Lung (tissue), 12 donors: ENCODE measurements around the gene TAF1D. TPM values are rescaled to one million over a fixed set of nuclear protein-coding genes. Genes with fewer than 3 reads are reported as not detected.
"Not testable (repeated sequence)": the region's sequence is repeated elsewhere in the genome, so short reads cannot be mapped to it uniquely, and the experiment has no call there.

ENCODE experiments used
- ATAC-seq: fragments of 200-7000 bp; cut with Tn5 transposase; one replicate; pipeline ENCODE4 v1.9.1; 2020; ENCODE audit warnings: moderate number of reproducible peaks; ENCODE audit not compliant: insufficient read depth, low FRiP score
- DNase-seq, 3 donors: peaks; one replicate each; pipeline ENCODE4 v3.0.0-alpha.2; 2013 to 2017
- H3K27ac ChIP-seq, 2 donors: one replicate each; pipeline ENCODE4 v1.5.1; 2013; ENCODE audit warnings: mild to moderate bottlenecking in 2 of 2, moderate library complexity in 2 of 2, control low read depth in 1 of 2, inconsistent platforms in 1 of 2, low read depth in 1 of 2, low read length in 1 of 2
- H3K27me3 ChIP-seq, 3 donors: one replicate each; pipeline ENCODE4 v1.5.1; 2013; ENCODE audit warnings: low read length in 2 of 3; ENCODE audit not compliant: control insufficient read depth in 3 of 3, insufficient read depth in 3 of 3
- H3K36me3 ChIP-seq, 4 donors: one replicate each; pipeline ENCODE4 v1.5.1; 2013; ENCODE audit warnings: low read length in 4 of 4, mild to moderate bottlenecking in 1 of 4, moderate library complexity in 1 of 4; ENCODE audit not compliant: control insufficient read depth in 4 of 4, insufficient read depth in 4 of 4
- H3K4me1 ChIP-seq, 5 donors: one replicate each; pipeline ENCODE4 v1.5.1; 2013; ENCODE audit warnings: low read length in 5 of 5, mild to moderate bottlenecking in 2 of 5, moderate library complexity in 1 of 5; ENCODE audit not compliant: control insufficient read depth in 5 of 5, insufficient read depth in 5 of 5
- H3K4me3 ChIP-seq: one replicate; pipeline ENCODE4 v1.5.1; 2013; ENCODE audit warnings: mild to moderate bottlenecking, control low read depth, moderate library complexity
- H3K9ac ChIP-seq, 2 donors: one replicate each; pipeline ENCODE4 v1.5.1; 2013; ENCODE audit warnings: low read length in 2 of 2, control low read depth in 1 of 2; ENCODE audit not compliant: insufficient read depth in 1 of 2
- H3K9me3 ChIP-seq, 4 donors: one replicate each; pipeline ENCODE4 v1.5.1; 2013; ENCODE audit warnings: low read length in 3 of 4, mild to moderate bottlenecking in 1 of 4, moderate library complexity in 1 of 4; ENCODE audit not compliant: control insufficient read depth in 4 of 4, insufficient read depth in 3 of 4
- CTCF ChIP-seq: IDR thresholded peaks from 2 replicates; pipeline ENCODE4 v1.5.1; 2012; ENCODE audit warnings: mild to moderate bottlenecking; ENCODE audit errors: control extremely low read depth, extremely low read depth
- WGBS, 2 donors: extraction: QIAGEN DNeasy Blood & Tissue Kit; methylation state at CpG; one replicate each; pipeline ENCODE4 v1.1.7; 2013; 5-methylcytosine and 5-hydroxymethylcytosine counted together
- polyA plus RNA-seq, 2 donors: library from polyadenylated mRNA; stranded (reverse); fragments of 200-250 nt; gene quantifications; one replicate each; pipeline ENCODE4 v1.2.1, GENCODE V29; 2013
- total RNA-seq, 2 donors: library from RNA; depleted of rRNA in 1 of 2; stranded (reverse); fragments of >200 nt in 1 of 2; gene quantifications; one replicate each; pipeline ENCODE4 v1.2.1, GENCODE V29; 2014 to 2021
- donor health status: control.
- donor health status: control.
- donor health status: Bipolar disorder and iron deficiency.
- donor health status: healthy.
- donor health status: DM: yes; HTN: yes; CAD: no.

TAF1D gene
- total and polyA plus RNA-seq, 4 donors = 58.1 to 315 (median 148) TPM

- peaks cover 0 to 10% (median 7%) of the 10 kb centered on the region in 4 donors for H3K36me3 ChIP-seq
- no peak for TF ChIP-seq CTCF
- DNase-seq (no peak), ATAC-seq (peak; percentile 66)
- no peaks in the 10 kb centered on the region for H3K27me3 ChIP-seq
- WGBS, 2 donors = 80 to 85% methylated on average over 3 of the region's 3 CpGs
- peaks cover 0 to under 1% (median 0%) of the 10 kb centered on the region in 4 donors for H3K9me3 ChIP-seq
- peaks cover 0 to 3% (median 0%) of the 10 kb centered on the region in 5 donors for H3K4me1 ChIP-seq
- no peak overlapping the region for H3K9ac ChIP-seq
- no peak overlapping the region for H3K27ac ChIP-seq
- H3K4me3 ChIP-seq = no peak overlapping the region
Measured at GRCh38 chr11:93767018-93767417, 25.7 kb upstream of the TAF1D start.

- H3K27ac ChIP-seq = no peak overlapping the region
- H3K27me3 ChIP-seq = no peaks in the 10 kb centered on the region
- H3K36me3 ChIP-seq = peaks cover 0 to 13% (median 9%) of the 10 kb centered on the region in 4 donors
- ATAC-seq (no peak), DNase-seq (peak in 2 of 3 donors; percentile 49 to 62)
- H3K4me3 ChIP-seq = no peak overlapping the region
- H3K9ac ChIP-seq = no peak overlapping the region
- peaks cover 0 to 3% (median 0%) of the 10 kb centered on the region in 5 donors for H3K4me1 ChIP-seq
- no peak for TF ChIP-seq CTCF
- no peaks in the 10 kb centered on the region for H3K9me3 ChIP-seq
- WGBS, 2 donors = 74 to 87% methylated on average over 5 of the region's 5 CpGs
Measured at GRCh38 chr11:93766504-93766903, 25.2 kb upstream of the TAF1D start.

- no peak for ATAC-seq
- no peaks in the 10 kb centered on the region for H3K27me3 ChIP-seq
- no peak for DNase-seq
- H3K4me3 ChIP-seq = no peak overlapping the region
- H3K36me3 ChIP-seq = peaks cover 0 to 18% (median 12%) of the 10 kb centered on the region in 4 donors
- no peak overlapping the region for H3K27ac ChIP-seq
- WGBS, 2 donors = 78 to 97% methylated on average over 2 of the region's 2 CpGs
- TF ChIP-seq CTCF = no peak
- H3K9ac ChIP-seq = no peak overlapping the region
- peaks cover 0 to 3% (median 0%) of the 10 kb centered on the region in 5 donors for H3K4me1 ChIP-seq
- no peaks in the 10 kb centered on the region for H3K9me3 ChIP-seq
Measured at GRCh38 chr11:93765551-93765950, 24.3 kb upstream of the TAF1D start.

- 97 to 100% methylated on average over 1 of the region's 1 CpG for WGBS, 2 donors
- Histone ChIP-seq H3K27me3 (no peaks in the 10 kb centered on the region), H3K27ac (no peak overlapping the region), H3K4me3 (no peak overlapping the region), H3K36me3 (peaks cover 11 to 30% (median 23%) of the 10 kb centered on the region in 4 donors), H3K4me1 (peaks cover 0 to 3% (median 0%) of the 10 kb centered on the region in 5 donors), H3K9me3 (peaks cover 0 to 2% (median 0%) of the 10 kb centered on the region in 4 donors), H3K9ac (no peak overlapping the region)
- ATAC-seq (no peak), DNase-seq (no peak)
- no peak for TF ChIP-seq CTCF
Measured at GRCh38 chr11:93761910-93762309, 20.6 kb upstream of the TAF1D start.

GRCh38 chr11:93759123-93759522, 17.8 kb upstream of the TAF1D start:
- not testable (repeated sequence) for H3K4me3 ChIP-seq, H3K9ac ChIP-seq, ATAC-seq, H3K4me1 ChIP-seq, H3K9me3 ChIP-seq, H3K27me3 ChIP-seq, H3K27ac ChIP-seq, DNase-seq
- 92 to 95% methylated on average over 4 of the region's 4 CpGs for WGBS, 2 donors
- peaks cover 18 to 37% (median 30%) of the 10 kb centered on the region in 4 donors for H3K36me3 ChIP-seq
